SU-DHL-6 (cell line): Measurements from ENCODE around the gene ABCD3.

Experiments used
- H2AFZ ChIP-seq: fragments of 200-600 bp; sonication (generic); 2 replicates; pipeline ENCODE4 v1.6.1; 2014; ENCODE audit warnings: low read depth, mild to moderate bottlenecking, moderate library complexity, mixed read lengths, antibody characterized with exemption, low read length; ENCODE audit not compliant: severe bottlenecking
- H3F3A ChIP-seq: fragments of 200-600 bp; shearing (Covaris generic); 2 replicates; pipeline ENCODE4 v1.6.0; 2016; ENCODE audit warnings: antibody characterized with exemption, mild to moderate bottlenecking; ENCODE audit not compliant: insufficient read depth
- H3K27ac ChIP-seq: fragments of 200-600 bp; sonication (generic); 2 replicates; pipeline ENCODE4 v1.5.1; 2016; ENCODE audit warnings: low read depth, mild to moderate bottlenecking, low read length, moderate library complexity, mixed read lengths
- H3K27me3 ChIP-seq: fragments of 200-600 bp; sonication (generic), shearing (Covaris generic); 2 replicates; pipeline ENCODE4 v1.6.0; 2014; ENCODE audit warnings: mild to moderate bottlenecking, low read length
- H3K36me3 ChIP-seq: fragments of 200-600 bp; sonication (generic); 2 replicates; pipeline ENCODE4 v1.6.1; 2014; ENCODE audit warnings: mild to moderate bottlenecking, low read length, mixed read lengths
- H3K4me2 ChIP-seq: fragments of 300-600, 200-600 bp; shearing (Covaris generic), sonication (generic); 2 replicates; pipeline ENCODE4 v1.6.0; 2014; ENCODE audit warnings: low read length, low read depth, mild to moderate bottlenecking; ENCODE audit not compliant: poor library complexity, severe bottlenecking
- H3K4me3 ChIP-seq: fragments of 200-600 bp; sonication (generic); 2 replicates; pipeline ENCODE4 v1.5.1; 2014; ENCODE audit warnings: antibody characterized with exemption, low read length, mild to moderate bottlenecking, mixed read lengths; ENCODE audit not compliant: insufficient read depth, poor library complexity, severe bottlenecking
- H3K79me2 ChIP-seq: fragments of 200-600 bp; sonication (generic); 2 replicates; pipeline ENCODE4 v1.6.1; 2014; ENCODE audit warnings: mild to moderate bottlenecking, low read length, moderate library complexity; ENCODE audit not compliant: insufficient read depth
- H3K9ac ChIP-seq: fragments of 200-600 bp; sonication (generic); 2 replicates; pipeline ENCODE4 v1.7.0; 2014; ENCODE audit warnings: mild to moderate bottlenecking, low read length
- H3K9me2 ChIP-seq: fragments of 200-600 bp; sonication (generic); replicated peaks from 2 replicates; pipeline ENCODE4 v1.6.1; 2014; ENCODE audit warnings: low read length; ENCODE audit not compliant: insufficient read depth
- H3K9me3 ChIP-seq: fragments of 200-600 bp; sonication (generic); 2 replicates; pipeline ENCODE4 v1.6.1; 2014; ENCODE audit warnings: low read length, mixed read lengths; ENCODE audit not compliant: insufficient read depth
- H4K20me1 ChIP-seq: fragments of 200-600 bp; sonication (generic); 2 replicates; pipeline ENCODE4 v1.6.1; 2014; ENCODE audit warnings: low read depth, mild to moderate bottlenecking, antibody characterized with exemption, low read length, moderate library complexity, mixed read lengths
- CTCF ChIP-seq: fragments of 200-600 bp; sonication (generic); IDR thresholded peaks from one replicate; pipeline ENCODE4 v1.5.1; 2017; ENCODE audit warnings: antibody characterized with exemption, mild to moderate bottlenecking, low read length, moderate library complexity; ENCODE audit not compliant: insufficient read depth, poor library complexity, severe bottlenecking
- EZH2phosphoT487 ChIP-seq: fragments of 200-600 bp; sonication (generic), shearing (Covaris generic); conservative IDR thresholded peaks from 2 replicates; pipeline ENCODE4 v1.6.1; 2018; ENCODE audit warnings: mild to moderate bottlenecking, antibody characterized with exemption, low read length, moderate library complexity, mixed read lengths

Gene ABCD3

GRCh38 chr1:94540440-94541245, 122.5 kb downstream of the ABCD3 start:
- no peaks in the 10 kb centered on the region for H3K9me3 ChIP-seq
- no peaks in the 10 kb centered on the region for H3F3A ChIP-seq
- H3K27me3 ChIP-seq: no peaks in the 10 kb centered on the region
- no peaks in the 10 kb centered on the region for H3K79me2 ChIP-seq
- H3K9ac ChIP-seq: no peak overlapping the region
- no peaks in the 10 kb centered on the region for H3K36me3 ChIP-seq
- no peaks in the 10 kb centered on the region for H3K9me2 ChIP-seq
- no peaks in the 10 kb centered on the region for H4K20me1 ChIP-seq
- no peak overlapping the region for H3K27ac ChIP-seq
- TF ChIP-seq CTCF: no peak
- TF ChIP-seq EZH2phosphoT487: no peak
- no peak overlapping the region for H2AFZ ChIP-seq
- H3K4me3 ChIP-seq: no peak overlapping the region
- H3K4me2 ChIP-seq: no peak overlapping the region

GRCh38 chr1:94541246-94542087, 123.3 kb downstream of the ABCD3 start, which contains the start of gene F3:
Gene F3 (minus strand): TSS chr1:94541759. CDS start chr1:94541636, 123 bp downstream.
- Histone ChIP-seq H3K79me2 (no peaks in the 10 kb centered on the region), H3K27ac (no peak within 1 kb of the TSS), H3K27me3 (no peaks in the 10 kb centered on the region), H3K4me3 (no peak within 1 kb of the TSS), H3K4me2 (no peak within 1 kb of the TSS), H3K9me2 (no peaks in the 10 kb centered on the region), H3K9me3 (no peaks in the 10 kb centered on the region), H3K9ac (no peak within 1 kb of the TSS), H4K20me1 (no peaks in the 10 kb centered on the region), H3F3A (no peaks in the 10 kb centered on the region), H3K36me3 (no peaks in the 10 kb centered on the region), H2AFZ (no peak within 1 kb of the TSS)
- TF ChIP-seq EZH2phosphoT487 (no peak), CTCF (no peak)

GRCh38 chr1:94542088-94542870, 124.1 kb downstream of the ABCD3 start:
- Histone ChIP-seq H3K9me2 (no peaks in the 10 kb centered on the region), H3K27ac (no peak overlapping the region), H3F3A (no peaks in the 10 kb centered on the region), H3K79me2 (no peaks in the 10 kb centered on the region), H4K20me1 (no peaks in the 10 kb centered on the region), H3K27me3 (no peaks in the 10 kb centered on the region), H3K9me3 (no peaks in the 10 kb centered on the region), H2AFZ (no peak overlapping the region), H3K36me3 (no peaks in the 10 kb centered on the region), H3K4me3 (no peak overlapping the region), H3K9ac (no peak overlapping the region), H3K4me2 (no peak overlapping the region)
- TF ChIP-seq CTCF (no peak), EZH2phosphoT487 (no peak)
